IMR-90 (cell line): ENCODE measurements around the gene PPP1R9A. TPM values are rescaled to one million over a fixed set of nuclear protein-coding genes. Genes with fewer than 3 reads are reported as not detected.

Source experiments
- ATAC-seq: fragments of 200-7000 bp; cut with Tn5 transposase; 2 replicates; pipeline ENCODE4 v1.9.1; 2020; ENCODE audit warnings: low read depth, mild to moderate bottlenecking, moderate library complexity
- BruUV-seq: library from RNA; stranded (reverse); fragments of 400-500 nt; replicated peaks from 2 replicates; lab custom pipeline; 2021; lab: Mats Ljungman, UMichigan
- CTCF ChIA-PET: fragments of 300-600 bp; formaldehyde crosslinking; extraction: SDS; loops from one replicate; lab custom pipeline; 2021; ENCODE audit warnings: antibody characterized with exemption; lab: Yijun Ruan, JAX
- POLR2A ChIA-PET: fragments of 300-600 bp; sonication (Branson Sonifier 250); formaldehyde crosslinking; loops from one replicate; lab custom pipeline; 2022; ENCODE audit warnings: antibody characterized with exemption; ENCODE audit not compliant: unreplicated experiment; lab: Charles Lee
- DNase-seq: peaks from one replicate; pipeline ENCODE4 v3.0.0; 2013
- H2AFZ ChIP-seq: replicated peaks from 2 replicates; pipeline ENCODE3; 2013; ENCODE audit warnings: low read length, mild to moderate bottlenecking; ENCODE audit not compliant: poor library complexity
- H2AK5ac ChIP-seq: 2 replicates; pipeline ENCODE4 v1.6.1; 2013; ENCODE audit warnings: low read depth, low read length, inconsistent platforms
- H2AK9ac ChIP-seq: replicated peaks from 2 replicates; pipeline ENCODE3; 2013; ENCODE audit warnings: mild to moderate bottlenecking, low read depth, low read length, moderate library complexity; ENCODE audit not compliant: poor library complexity
- H2BK120ac ChIP-seq: 2 replicates; pipeline ENCODE4 v1.6.1; 2013; ENCODE audit warnings: low read depth, low read length, inconsistent platforms
- H2BK15ac ChIP-seq: 3 replicates; pipeline ENCODE4 v1.6.1; 2013; ENCODE audit warnings: low read depth, low read length, inconsistent platforms
- H2BK20ac ChIP-seq: 2 replicates; pipeline ENCODE4 v1.6.1; 2013; ENCODE audit warnings: low read depth, mild to moderate bottlenecking, inconsistent platforms, low read length, moderate library complexity
- H2BK5ac ChIP-seq: 2 replicates; pipeline ENCODE4 v1.6.1; 2013; ENCODE audit warnings: mild to moderate bottlenecking, low read depth, low read length, inconsistent platforms; ENCODE audit not compliant: poor library complexity, severe bottlenecking
- H3K14ac ChIP-seq: replicated peaks from 2 replicates; pipeline ENCODE4 v1.6.1; 2013; ENCODE audit warnings: low read depth, low read length, inconsistent platforms
- H3K18ac ChIP-seq: 2 replicates; pipeline ENCODE4 v1.6.1; 2013; ENCODE audit warnings: low read depth, low read length, control low read depth
- H3K23ac ChIP-seq: 2 replicates; pipeline ENCODE4 v1.6.1; 2013; ENCODE audit warnings: low read depth, low read length, inconsistent platforms
- H3K27ac ChIP-seq: 2 replicates; pipeline ENCODE4 v1.5.1; 2013; ENCODE audit warnings: mild to moderate bottlenecking, control low read depth, low read length; ENCODE audit not compliant: insufficient read depth
- H3K27me3 ChIP-seq: 2 replicates; pipeline ENCODE4 v1.6.1; 2013; ENCODE audit warnings: low read length; ENCODE audit not compliant: control insufficient read depth, insufficient read depth
- H3K36me3 ChIP-seq: 2 replicates; pipeline ENCODE4 v1.6.1; 2013; ENCODE audit warnings: low read length, mixed read lengths; ENCODE audit not compliant: control insufficient read depth, insufficient read depth
- H3K4ac ChIP-seq: 2 replicates; pipeline ENCODE4 v1.6.1; 2013; ENCODE audit warnings: low read depth, low read length, inconsistent platforms
- H3K4me1 ChIP-seq: 2 replicates; pipeline ENCODE4 v1.6.1; 2013; ENCODE audit warnings: low read length, mixed read lengths; ENCODE audit not compliant: control insufficient read depth, insufficient read depth
- H3K4me2 ChIP-seq: 2 replicates; pipeline ENCODE4 v1.6.1; 2013; ENCODE audit warnings: low read depth, mild to moderate bottlenecking, control low read depth, low read length, moderate library complexity
- H3K4me3 ChIP-seq: 2 replicates; pipeline ENCODE4 v1.5.1; 2013; ENCODE audit warnings: low read depth, mild to moderate bottlenecking, control low read depth, low read length, moderate library complexity; ENCODE audit not compliant: insufficient read depth
- H3K56ac ChIP-seq: 2 replicates; pipeline ENCODE4 v1.6.1; 2013; ENCODE audit warnings: low read length, inconsistent platforms; ENCODE audit not compliant: insufficient read depth; ENCODE audit errors: extremely low read depth
- H3K79me1 ChIP-seq, 2 experiments: 2 replicates each; pipeline ENCODE4 v1.6.1; 2013; ENCODE audit warnings: low read length in 2 of 2, inconsistent platforms in 1 of 2, low read depth in 1 of 2
- H3K9ac ChIP-seq: 2 replicates; pipeline ENCODE4 v1.6.1; 2013; ENCODE audit warnings: low read depth, low read length, control low read depth
- H3K9me1 ChIP-seq: 2 replicates; pipeline ENCODE4 v1.6.1; 2013; ENCODE audit warnings: low read length, inconsistent platforms; ENCODE audit not compliant: insufficient read depth
- H3K9me3 ChIP-seq: 2 replicates; pipeline ENCODE4 v1.6.1; 2013; ENCODE audit warnings: low read length; ENCODE audit not compliant: control insufficient read depth, insufficient read depth
- H4K20me1 ChIP-seq: 2 replicates; pipeline ENCODE4 v1.6.1; 2013; ENCODE audit warnings: low read length, inconsistent platforms; ENCODE audit not compliant: insufficient read depth
- H4K5ac ChIP-seq: 2 replicates; pipeline ENCODE4 v1.6.1; 2013; ENCODE audit warnings: mild to moderate bottlenecking, low read depth, low read length, control low read depth
- H4K8ac ChIP-seq, 2 experiments: 2 replicates each; pipeline ENCODE4 v1.6.1; 2013; ENCODE audit warnings: low read depth in 2 of 2, low read length in 2 of 2, control low read depth in 1 of 2, inconsistent platforms in 1 of 2
- H4K91ac ChIP-seq: 2 replicates; pipeline ENCODE4 v1.6.1; 2013; ENCODE audit warnings: low read depth, low read length, inconsistent platforms; ENCODE audit not compliant: insufficient read depth
- CEBPB ChIP-seq: IDR thresholded peaks from 2 replicates; pipeline ENCODE4 v1.6.1; 2012; ENCODE audit warnings: low read depth, low read length, improper control_type of control experiment
- RAD21 ChIP-seq: IDR thresholded peaks from 2 replicates; pipeline ENCODE4 v1.6.1; 2012; ENCODE audit warnings: low read length, improper control_type of control experiment
- RFX5 ChIP-seq: IDR thresholded peaks from 2 replicates; pipeline ENCODE4 v1.8.0; 2012; ENCODE audit warnings: low read depth, mild to moderate bottlenecking, low read length, moderate library complexity
- WGBS, 2 experiments: methylation state at CpG; one replicate each; pipeline versions ENCODE4 v1.1.5 to v1.1.7; 2013; ENCODE audit warnings: missing lambda C conversion rate in 2 of 2; ENCODE audit not compliant: insufficient read length in 1 of 2; ENCODE audit errors: extremely low coverage in 2 of 2; 5-methylcytosine and 5-hydroxymethylcytosine counted together
- dilution Hi-C: fragments of 300-500 bp; cut with HindIII; formaldehyde crosslinking; loops from one replicate; pipeline ENCODE4 v1.14.3; 2018; ENCODE audit warnings: low sequenced_read_pairs; ENCODE audit not compliant: unreplicated experiment
- in situ Hi-C: fragments of 300-500 bp; cut with MboI; formaldehyde crosslinking; loops from 3 replicates; pipeline ENCODE4 v1.14.3; 2019; ENCODE audit warnings: low sequenced_read_pairs, inconsistent platforms, mixed read lengths
- intact Hi-C: fragments of 100-400 bp; cut with micrococcal nuclease; formaldehyde crosslinking; loops from 2 replicates; pipeline ENCODE4 v1.10.0; 2022
- polyA plus RNA-seq, 3 experiments: library from polyadenylated mRNA; depleted of rRNA; stranded (reverse); fragments of >200 nt; gene quantifications; 2 replicates each; pipeline ENCODE4 v1.2.3, GENCODE V29; 2012; ENCODE audit warnings: low replicate concordance in 1 of 3
- total RNA-seq: library from RNA; depleted of rRNA; stranded (reverse); fragments of >200 nt; gene quantifications from 2 replicates; pipeline ENCODE4 v1.2.3, GENCODE V29; 2012

Gene PPP1R9A
- total and polyA plus RNA-seq, 2 of the 4 experiments (the other 2 are of a cell fraction): not detected

DNA sequence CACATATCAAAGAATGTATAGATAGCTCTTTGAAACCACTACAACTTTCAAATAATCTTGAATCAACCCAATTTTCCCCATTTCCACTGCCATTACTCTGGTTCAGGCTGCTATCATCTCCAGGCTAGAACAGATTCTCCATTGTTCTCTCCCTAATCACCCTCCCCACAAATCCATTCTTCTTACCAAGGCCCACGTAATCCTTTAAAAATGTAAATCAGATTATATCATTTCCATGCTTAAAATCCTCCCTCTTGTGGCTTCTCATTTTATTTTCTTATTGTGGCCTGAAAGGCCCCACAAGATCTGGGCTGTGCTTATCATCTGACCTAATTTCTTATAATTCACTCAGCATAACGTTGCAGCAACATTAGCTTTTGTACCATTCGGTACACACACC, 420.0 kb downstream of the PPP1R9A start:
- Histone ChIP-seq H3K4me3 (no peak overlapping the region), H3K9me3 (no peaks in the 10 kb centered on the region), H4K91ac (no peak overlapping the region), H3K14ac (no peak overlapping the region), H3K79me1 (no peaks in the 10 kb centered on the region), H3K23ac (no peak overlapping the region), H4K5ac (no peak overlapping the region), H3K27ac (no peak overlapping the region), H2BK20ac (no peak overlapping the region), H3K27me3 (peaks cover 8% of the 10 kb centered on the region), H3K4ac (no peak overlapping the region), H2AK5ac (no peak overlapping the region), H3K36me3 (no peaks in the 10 kb centered on the region), H3K4me2 (no peak overlapping the region), H2AK9ac (no peak overlapping the region), H3K4me1 (no peaks in the 10 kb centered on the region), H3K9me1 (no peaks in the 10 kb centered on the region), H2BK120ac (no peak overlapping the region), H2BK5ac (no peak overlapping the region), H2BK15ac (no peak overlapping the region), H4K8ac (no peak overlapping the region), H3K56ac (no peak overlapping the region), H3K9ac (no peak overlapping the region), H3K18ac (no peak overlapping the region), H4K20me1 (no peaks in the 10 kb centered on the region), H2AFZ (no peak overlapping the region)
- BruUV-seq: no TSS peak
- ChIA-PET CTCF (no interaction called here), POLR2A (no interaction called here)
- TF ChIP-seq RFX5 (no peak), CEBPB (no peak), RAD21 (no peak)
- DNase-seq: no peak
- ATAC-seq: no peak
- dilution Hi-C loops: no loop called here
- in situ Hi-C loops: no loop called here
- WGBS, 2 experiments: 47 to 100% methylated on average over 1 to 3 of the region's 3 CpGs
- intact Hi-C loops: no loop called here
